K562 (cell line): ENCODE measurements around the gene MCC.

Experiments
- BHLHE40 ChIP-seq: IDR thresholded peaks from 2 replicates; pipeline ENCODE4 v1.6.1; 2011; ENCODE audit warnings: low read length, improper control_type of control experiment
- CBX8 ChIP-seq: fragments of 200-600 bp; sonication (generic); IDR thresholded peaks from 2 replicates; pipeline ENCODE4 v1.6.1; 2012; ENCODE audit warnings: borderline replicate concordance, mixed run types, low read depth, mild to moderate bottlenecking, moderate library complexity, mixed read lengths, low read length, control low read depth, inconsistent platforms; ENCODE audit not compliant: poor library complexity, severe bottlenecking; ENCODE audit errors: extremely low read depth
- CTCF ChIP-seq, 3 experiments: IDR thresholded peaks in 2 of 3; conservative IDR thresholded peaks in 1 of 3; 2 replicates each; pipeline ENCODE4 v1.5.1; 2011 to 2012; ENCODE audit warnings: low read length in 3 of 3, mild to moderate bottlenecking in 3 of 3, control low read depth in 2 of 3, improper control_type of control experiment in 1 of 3, inconsistent platforms in 1 of 3, low read depth in 1 of 3, mixed read lengths in 1 of 3, moderate library complexity in 1 of 3; ENCODE audit not compliant: insufficient read depth in 2 of 3
- E2F4 ChIP-seq: sonication (generic); formaldehyde crosslinking; IDR thresholded peaks from 2 replicates; pipeline ENCODE4 v1.8.0; 2022; ENCODE audit warnings: mild to moderate bottlenecking, low read depth, missing genetic modification reagents
- HIVEP1 ChIP-seq: fragments of 250-450 bp; sonication (Bioruptor Pico); IDR thresholded peaks from 2 replicates; pipeline ENCODE4 v1.4.0; 2020; ENCODE audit warnings: mild to moderate bottlenecking
- IRF2 ChIP-seq: sonication (generic); formaldehyde crosslinking; IDR thresholded peaks from 2 replicates; pipeline ENCODE4 v1.8.1; 2022; ENCODE audit warnings: mild to moderate bottlenecking, missing genetic modification reagents
- MYBL2 ChIP-seq, 2 experiments: fragments of 450-650 bp in 1 of 2; sonication (generic) in 1 of 2; formaldehyde crosslinking in 1 of 2; IDR thresholded peaks; 2 replicates each; pipeline versions ENCODE4 v1.6.1 to v1.8.1; 2017 to 2022; ENCODE audit warnings: borderline replicate concordance in 1 of 2, inconsistent platforms in 1 of 2, low read depth in 1 of 2, mild to moderate bottlenecking in 1 of 2, missing genetic modification reagents in 1 of 2, moderate library complexity in 1 of 2
- NFATC3 ChIP-seq: fragments of 450-650 bp; IDR thresholded peaks from 2 replicates; pipeline ENCODE4 v1.6.1; 2017; ENCODE audit warnings: mild to moderate bottlenecking
- POLR2A ChIP-seq: fragments of 450-650 bp; conservative IDR thresholded peaks from 2 replicates; pipeline ENCODE4 v1.6.1; 2016
- SAP30 ChIP-seq: fragments of 200-600 bp; sonication (generic); IDR thresholded peaks from 2 replicates; pipeline ENCODE4 v1.6.1; 2012; ENCODE audit warnings: borderline replicate concordance, low read depth, mild to moderate bottlenecking, moderate library complexity, low read length, control low read depth, inconsistent platforms; ENCODE audit not compliant: insufficient read depth, poor library complexity, severe bottlenecking
- THRAP3 ChIP-seq: fragments of 450-650 bp; IDR thresholded peaks from 2 replicates; pipeline ENCODE4 v1.6.1; 2016; ENCODE audit warnings: mild to moderate bottlenecking, inconsistent platforms, borderline replicate concordance
- THRB ChIP-seq: fragments of 450-650 bp; formaldehyde crosslinking; conservative IDR thresholded peaks from 2 replicates; pipeline ENCODE4 v1.4.0; 2022; ENCODE audit warnings: mild to moderate bottlenecking, missing genetic modification characterization
- ZNF384 ChIP-seq: IDR thresholded peaks from 2 replicates; pipeline ENCODE4 v1.6.1; 2012; ENCODE audit warnings: low read depth, low read length, improper control_type of control experiment

- TF ChIP-seq THRAP3 (no peak), E2F4 (CRISPR knock-in tag) (no peak), IRF2 (CRISPR knock-in tag) (no peak), POLR2A (no peak), BHLHE40 (no peak), MYBL2 (IDR thresholded peaks at IDR 0.05; ENCODE audit: low read depth) (no peak), MYBL2 (CRISPR knock-in tag; IDR thresholded peaks at IDR 0.05; ENCODE audit: borderline replicate concordance) (no peak), CTCF (IDR thresholded peaks at IDR 0.05 in 2 of 3, conservative IDR thresholded peaks at IDR 0.05 in 1 of 3; ENCODE audit: insufficient read depth in 2 of 3, low read depth in 1 of 3, low read length in 3 of 3) (no peak), CBX8 (no peak), SAP30 (no peak), ZNF384 (no peak), THRB (CRISPR knock-in tag) (no peak), NFATC3 (no peak), HIVEP1 (CRISPR knock-in tag) (no peak)
These were observed 430.0 kb downstream of the MCC start for GRCh38 chr5:113058269-113058668.
